ENCODE data around the gene HIC1. TPM values are rescaled to one million over a fixed set of nuclear protein-coding genes. Genes with fewer than 3 reads are reported as not detected.

The HIC1 gene
- total RNA-seq, 1 donor from 2014 or later: 42.6 TPM

Other genes with a start within 250 kb of the HIC1 start
- 26.9 and 31.0 TPM in 2 replicates for gene SMYD4, start 225.2 kb upstream of the HIC1 start, total RNA-seq
- gene RPA1, start 225.1 kb upstream of the HIC1 start, total RNA-seq: 229 and 243 TPM in 2 replicates
- gene RTN4RL1, start 29.8 kb upstream of the HIC1 start, total RNA-seq: 0.25 and 0.51 TPM in 2 replicates
- gene DPH1, start 24.9 kb upstream of the HIC1 start, total RNA-seq: 43.4 and 47.5 TPM in 2 replicates
- gene OVCA2, start 13.1 kb upstream of the HIC1 start, total RNA-seq: 29.9 and 35.8 TPM in 2 replicates
- 33.5 and 43.0 TPM in 2 replicates for gene SMG6, start 248.7 kb downstream of the HIC1 start, total RNA-seq
- gene SRR, start 248.8 kb downstream of the HIC1 start, total RNA-seq: 17.3 and 18.4 TPM in 2 replicates